ENCODE results near the gene EXOG. TPM values are rescaled to one million over a fixed set of nuclear protein-coding genes. Genes with fewer than 3 reads are reported as not detected.
A peak's percentile ranks its signal among the peaks of the same experiment; 100 is the strongest.

EXOG gene
- total RNA-seq (10 to 100 TPM; 21.5 to 24.8 (median 22.9) TPM), total RNA-seq (16.1 to 31.3 (median 21.0) reads per million in 29 experiments)
- 22.1 TPM for total RNA-seq (2013)

GRCh38 chr3:38496131-38496910 is at the start of gene EXOG:
Gene EXOG (plus strand): TSS chr3:38496340. CDS start chr3:38496368, 28 bp downstream.
- peak; percentile 86 to 96 (median 92) for DNase-seq
- Histone ChIP-seq H3K27ac (ENCODE audit: low read length) (peak within 1 kb of the TSS; percentile 52), H3K4me3 (ENCODE audit: control insufficient read depth in 1 of 2, extremely low read depth in 1 of 2, low read length in 1 of 2) (peak within 1 kb of the TSS; percentile 78 to 96), H3K27me3 (replicated peaks in 1 of 2; ENCODE audit: control insufficient read depth in 2 of 2, extremely low read depth in 1 of 2, insufficient read depth in 2 of 2, low read length in 1 of 2) (no peaks in the 10 kb centered on the region), H3K36me3 (ENCODE audit: control insufficient read depth in 2 of 2, extremely low read depth in 1 of 2, insufficient read depth in 1 of 2, low read length in 1 of 2) (peaks cover 7 to 8% of the 10 kb centered on the region in 2 donors), H3K4me1 (ENCODE audit: control insufficient read depth in 1 of 2, extremely low read depth in 1 of 2, insufficient read depth in 2 of 2, low read length in 2 of 2) (peaks cover 2 to 14% of the 10 kb centered on the region in 2 experiments), H3K9me3 (no peaks in the 10 kb centered on the region)
- ChIA-PET CTCF (interaction anchor here (0.5 to 2.9 kb wide), 26 partner anchors 11 to 1279 kb away, joined by 3 to 31 read pairs (median 3); no protein-coding TSS in a partner anchor), POLR2A (interaction anchor here (0.6 to 0.7 kb wide), 6 partner anchors 10 to 536 kb away, joined by 3 to 13 read pairs (median 8); no protein-coding TSS in a partner anchor)
- Mint-ChIP-seq H3K9me3 (no peaks in the 10 kb centered on the region), H3K4me1 (peaks cover 23 to 31% (median 24%) of the 10 kb centered on the region in 3 donors), H3K4me3 (peak within 1 kb of the TSS; percentile 96 to 97 (median 97)), H3K27me3 (no peaks in the 10 kb centered on the region), H3K27ac (peak within 1 kb of the TSS; percentile 71 to 90), H3K36me3 (peaks cover 17% of the 10 kb centered on the region)
- under 1% methylated on average over 41 of the region's 53 CpGs for WGBS (ENCODE audit: insufficient coverage)
- ATAC-seq (replicated peaks in 1 of 4): peak; percentile 91 to 97 (median 92)

GRCh38 chr3:38446812-38447211 is 49.3 kb upstream of the EXOG start:
- CTCF ChIA-PET: no interaction called here

GRCh38 chr3:38450853-38451252 is 45.3 kb upstream of the EXOG start:
- Histone ChIP-seq H3K27ac (ENCODE audit: low read length) (no peak overlapping the region), H3K36me3 (ENCODE audit: control insufficient read depth in 2 of 2, extremely low read depth in 1 of 2, insufficient read depth in 1 of 2, low read length in 1 of 2) (no peaks in the 10 kb centered on the region), H3K4me1 (ENCODE audit: control insufficient read depth in 1 of 2, extremely low read depth in 1 of 2, insufficient read depth in 2 of 2, low read length in 2 of 2) (peaks cover 1 to 24% of the 10 kb centered on the region in 2 experiments), H3K27me3 (replicated peaks in 1 of 2; ENCODE audit: control insufficient read depth in 2 of 2, extremely low read depth in 1 of 2, insufficient read depth in 2 of 2, low read length in 1 of 2) (peaks cover 0 to 15% of the 10 kb centered on the region in 2 experiments), H3K4me3 (ENCODE audit: control insufficient read depth in 1 of 2, extremely low read depth in 1 of 2, low read length in 1 of 2) (no peak overlapping the region), H3K9me3 (no peaks in the 10 kb centered on the region)
- 89% methylated on average over 3 of the region's 3 CpGs for WGBS (ENCODE audit: insufficient coverage)
- H3K36me3 Mint-ChIP-seq: no peaks in the 10 kb centered on the region
- no peak overlapping the region for H3K4me3 Mint-ChIP-seq
- ATAC-seq (replicated peaks in 1 of 4) (no peak), DNase-seq (no peak)
- H3K4me1 Mint-ChIP-seq: peaks cover 12 to 15% (median 12%) of the 10 kb centered on the region in 3 donors
- H3K9me3 Mint-ChIP-seq: peaks cover 0 to 6% (median 6%) of the 10 kb centered on the region in 3 donors
- H3K27ac Mint-ChIP-seq: no peak overlapping the region
- ChIA-PET CTCF (no interaction called here), POLR2A (no interaction called here)
- peaks cover 0 to 10% of the 10 kb centered on the region in 2 donors for H3K27me3 Mint-ChIP-seq

More at GRCh38 chr3:38446812-38447211, 49.3 kb upstream of the EXOG start:
- Histone ChIP-seq H3K9me3 (no peaks in the 10 kb centered on the region), H3K27ac (ENCODE audit: low read length) (no peak overlapping the region), H3K4me1 (ENCODE audit: control insufficient read depth in 1 of 2, extremely low read depth in 1 of 2, insufficient read depth in 2 of 2, low read length in 2 of 2) (no peaks in the 10 kb centered on the region), H3K4me3 (ENCODE audit: control insufficient read depth in 1 of 2, extremely low read depth in 1 of 2, low read length in 1 of 2) (no peak overlapping the region), H3K27me3 (replicated peaks in 1 of 2; ENCODE audit: control insufficient read depth in 2 of 2, extremely low read depth in 1 of 2, insufficient read depth in 2 of 2, low read length in 1 of 2) (peaks cover 0 to 3% of the 10 kb centered on the region in 2 experiments), H3K36me3 (ENCODE audit: control insufficient read depth in 2 of 2, extremely low read depth in 1 of 2, insufficient read depth in 1 of 2, low read length in 1 of 2) (no peaks in the 10 kb centered on the region)
- H3K27me3 Mint-ChIP-seq: peaks cover 0 to 9% of the 10 kb centered on the region in 2 donors
- peaks cover 0 to 6% (median 6%) of the 10 kb centered on the region in 3 donors for H3K9me3 Mint-ChIP-seq
- POLR2A ChIA-PET: no interaction called here
- H3K4me3 Mint-ChIP-seq: no peak overlapping the region
- DNase-seq (no peak), ATAC-seq (replicated peaks in 1 of 4) (no peak)
- no peaks in the 10 kb centered on the region for H3K36me3 Mint-ChIP-seq
- H3K4me1 Mint-ChIP-seq: no peaks in the 10 kb centered on the region
- no peak overlapping the region for H3K27ac Mint-ChIP-seq

- H3K27me3 Mint-ChIP-seq: peaks cover 0 to 5% of the 10 kb centered on the region in 2 donors
- H3K36me3 Mint-ChIP-seq: no peaks in the 10 kb centered on the region
- no peaks in the 10 kb centered on the region for H3K36me3 ChIP-seq (ENCODE audit: control insufficient read depth in 2 of 2, extremely low read depth in 1 of 2, insufficient read depth in 1 of 2, low read length in 1 of 2)
- H3K4me1 ChIP-seq (ENCODE audit: control insufficient read depth in 1 of 2, extremely low read depth in 1 of 2, insufficient read depth in 2 of 2, low read length in 2 of 2): peaks cover 3 to 27% of the 10 kb centered on the region in 2 experiments
- no peak within 1 kb of the TSS for H3K27ac ChIP-seq (ENCODE audit: low read length)
- ChIA-PET POLR2A (interaction anchor here in 1 of 2 donors (0.5 kb wide), 1 partner anchor 338 kb away, joined by 3 read pairs; no protein-coding TSS in a partner anchor), CTCF (interaction anchor here in 1 of 2 donors (0.5 kb wide), 1 partner anchor 43 kb away, joined by 3 read pairs; the partner anchor contains the start of gene EXOG)
- H3K4me3 ChIP-seq (ENCODE audit: control insufficient read depth in 1 of 2, extremely low read depth in 1 of 2, low read length in 1 of 2): peak within 1 kb of the TSS; percentile 75 to 87
- peak within 1 kb of the TSS; percentile 96 to 97 (median 97) for H3K4me3 Mint-ChIP-seq
- ATAC-seq (replicated peaks in 1 of 4) (peak; percentile 63 to 68 (median 65)), DNase-seq (peak; percentile 12 to 74 (median 48))
- peaks cover 0 to 6% (median 6%) of the 10 kb centered on the region in 3 donors for H3K9me3 Mint-ChIP-seq
- 16% methylated on average over 31 of the region's 48 CpGs for WGBS (ENCODE audit: insufficient coverage)
- peaks cover 12 to 27% (median 19%) of the 10 kb centered on the region in 3 donors for H3K4me1 Mint-ChIP-seq
- peak within 1 kb of the TSS; percentile 85 to 93 for H3K27ac Mint-ChIP-seq
- H3K27me3 ChIP-seq (replicated peaks in 1 of 2; ENCODE audit: control insufficient read depth in 2 of 2, extremely low read depth in 1 of 2, insufficient read depth in 2 of 2, low read length in 1 of 2): peaks cover 0 to 12% of the 10 kb centered on the region in 2 experiments
- H3K9me3 ChIP-seq: no peaks in the 10 kb centered on the region
Observed at GRCh38 chr3:38453075-38453912, 42.8 kb upstream of the EXOG start, which contains the start of gene ACVR2B. Gene ACVR2B (plus strand): TSS chr3:38453890. CDS start chr3:38454323, 433 bp downstream.

- ChIA-PET CTCF (no interaction called here), POLR2A (interaction anchor here in 1 of 2 donors (0.5 kb wide), 1 partner anchor 339 kb away, joined by 3 read pairs; no protein-coding TSS in a partner anchor)
- H3K27ac Mint-ChIP-seq: no peak overlapping the region
- H3K36me3 Mint-ChIP-seq: no peaks in the 10 kb centered on the region
- H3K9me3 Mint-ChIP-seq: peaks cover 0 to 6% (median 6%) of the 10 kb centered on the region in 3 donors
- WGBS (ENCODE audit: insufficient coverage): under 1% methylated on average over 32 of the region's 36 CpGs
- peak overlapping the region; percentile 77 to 97 (median 83) for H3K4me3 Mint-ChIP-seq
- Histone ChIP-seq H3K9me3 (no peaks in the 10 kb centered on the region), H3K27ac (ENCODE audit: low read length) (no peak overlapping the region), H3K4me3 (ENCODE audit: control insufficient read depth in 1 of 2, extremely low read depth in 1 of 2, low read length in 1 of 2) (peak overlapping the region; percentile 75 to 87), H3K36me3 (ENCODE audit: control insufficient read depth in 2 of 2, extremely low read depth in 1 of 2, insufficient read depth in 1 of 2, low read length in 1 of 2) (no peaks in the 10 kb centered on the region), H3K4me1 (ENCODE audit: control insufficient read depth in 1 of 2, extremely low read depth in 1 of 2, insufficient read depth in 2 of 2, low read length in 2 of 2) (peaks cover 3 to 27% of the 10 kb centered on the region in 2 experiments), H3K27me3 (replicated peaks in 1 of 2; ENCODE audit: control insufficient read depth in 2 of 2, extremely low read depth in 1 of 2, insufficient read depth in 2 of 2, low read length in 1 of 2) (peaks cover 0 to 12% of the 10 kb centered on the region in 2 experiments)
- ATAC-seq (replicated peaks in 1 of 4): no peak
- H3K4me1 Mint-ChIP-seq: peaks cover 12 to 30% (median 21%) of the 10 kb centered on the region in 3 donors
- peaks cover 0 to 5% of the 10 kb centered on the region in 2 donors for H3K27me3 Mint-ChIP-seq
- DNase-seq: peak in 1 of 35 experiments; percentile 4
Observed at GRCh38 chr3:38453913-38454177, 42.3 kb upstream of the EXOG start.
